Motor neuron (in vitro differentiated cells): Measurements from ENCODE around the gene PSD4. TPM values are rescaled to one million over a fixed set of nuclear protein-coding genes. Genes with fewer than 3 reads are reported as not detected.

Source experiments
- ATAC-seq, 8 experiments: fragments of 200-7000 bp; cut with Tn5 transposase; replicated peaks in 6 of 8; 2 replicates each; pipeline ENCODE4 v1.8.0; 2021; ENCODE audit warnings: mild to moderate bottlenecking in 8 of 8, moderate library complexity in 8 of 8
- H3K27ac ChIP-seq, 2 donors: fragments of 250-450 bp; sonication (Bioruptor Pico); 2 replicates each; pipeline ENCODE4 v1.9.0; 2021; ENCODE audit warnings: antibody characterized with exemption in 2 of 2, mild to moderate bottlenecking in 2 of 2, moderate library complexity in 1 of 2
- H3K4me1 ChIP-seq, 2 donors: fragments of 250-450 bp; sonication (Bioruptor Pico); replicated peaks in 1 of 2; 2 replicates each; pipeline ENCODE4 v1.6.1; 2021; ENCODE audit warnings: antibody characterized with exemption in 2 of 2, mild to moderate bottlenecking in 2 of 2, moderate library complexity in 1 of 2
- H3K4me3 ChIP-seq, 5 donors: fragments of 250-450 bp; sonication (Bioruptor Pico); 2 replicates each; pipeline ENCODE4 v1.9.0; 2021; ENCODE audit warnings: antibody characterized with exemption in 5 of 5, mild to moderate bottlenecking in 5 of 5, moderate library complexity in 4 of 5
- WGBS, 10 experiments: fragments of 450-650 bp; shearing (Covaris generic); methylation state at CpG; one replicate each; pipeline ENCODE4 v1.0.0; 2022; 5-methylcytosine and 5-hydroxymethylcytosine counted together
- in situ Hi-C, 9 experiments: fragments of 400-800 bp; cut with MboI; loops; one replicate each; pipeline ENCODE4 v1.15.0; 2021; ENCODE audit warnings: low sequenced_read_pairs in 9 of 9, low pct_unique_long_range_greater_than_20kb in 2 of 9; ENCODE audit not compliant: unreplicated experiment in 9 of 9
- total RNA-seq, 8 experiments: library from RNA; unstranded; fragments of 300-600 nt; gene quantifications; 2 replicates each; pipeline versions ENCODE4 v1.2.3 to v1.2.4, GENCODE V29; 2022

Gene PSD4
- total RNA-seq, 8 experiments from 2014 or later, result 0.37 to 9.1 (median 1.3) TPM

DNA sequence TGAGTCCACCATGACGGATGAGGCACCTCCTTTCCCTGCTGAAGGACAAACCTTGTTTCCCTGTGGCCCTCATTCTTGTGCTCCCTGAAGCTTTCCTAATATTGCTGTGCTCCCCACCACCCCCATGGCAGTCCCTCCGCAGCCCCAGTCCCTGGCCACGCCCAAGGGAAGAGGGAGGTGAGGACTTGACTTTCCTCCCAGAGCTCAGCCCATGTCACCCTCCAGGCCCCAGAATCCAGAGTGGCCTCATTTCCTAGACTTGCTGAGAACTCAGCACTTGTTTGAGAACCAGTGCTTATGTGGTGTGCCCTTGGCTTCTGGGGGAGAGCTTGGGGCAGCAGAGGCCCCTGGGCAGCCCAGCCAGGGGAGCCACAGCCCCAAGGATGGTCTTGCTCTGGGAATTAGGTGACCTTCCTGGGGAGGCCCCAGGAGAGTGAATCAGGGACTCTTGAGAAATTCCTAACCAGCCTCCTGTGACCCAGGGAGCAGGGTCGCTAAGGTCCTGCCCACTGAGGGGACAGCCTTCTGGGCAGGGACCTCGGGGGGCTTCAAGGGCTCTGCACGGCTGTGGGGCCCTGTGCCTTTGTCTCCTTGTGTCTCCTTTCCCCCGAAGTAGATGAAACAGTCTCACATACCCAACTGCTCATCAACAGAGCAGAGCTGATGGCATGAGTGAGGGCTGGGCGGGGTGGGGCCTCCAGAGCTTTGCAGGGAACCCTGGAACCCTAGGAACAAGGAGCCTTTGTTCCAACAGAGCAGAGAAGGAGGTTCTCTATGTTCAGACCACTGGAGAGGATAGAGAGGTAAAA lies 27.9 kb downstream of the PSD4 start:
- ATAC-seq, result no peak
- no peak overlapping the region for H3K27ac ChIP-seq
- peaks cover 0 to 10% of the 10 kb centered on the region in 2 donors for H3K4me1 ChIP-seq
- WGBS, 10 experiments, result 72 to 100% (median 80%) methylated on average over 1 to 2 of the region's 8 CpGs; no CpG with 5 or more reads in 7 of the 10 experiments
- no peak overlapping the region for H3K4me3 ChIP-seq
- in situ Hi-C loops, result loop anchor here in 1 of 9 experiments (25.0 kb wide), 1 partner anchor 161 kb away; no protein-coding TSS in a partner anchor

DNA sequence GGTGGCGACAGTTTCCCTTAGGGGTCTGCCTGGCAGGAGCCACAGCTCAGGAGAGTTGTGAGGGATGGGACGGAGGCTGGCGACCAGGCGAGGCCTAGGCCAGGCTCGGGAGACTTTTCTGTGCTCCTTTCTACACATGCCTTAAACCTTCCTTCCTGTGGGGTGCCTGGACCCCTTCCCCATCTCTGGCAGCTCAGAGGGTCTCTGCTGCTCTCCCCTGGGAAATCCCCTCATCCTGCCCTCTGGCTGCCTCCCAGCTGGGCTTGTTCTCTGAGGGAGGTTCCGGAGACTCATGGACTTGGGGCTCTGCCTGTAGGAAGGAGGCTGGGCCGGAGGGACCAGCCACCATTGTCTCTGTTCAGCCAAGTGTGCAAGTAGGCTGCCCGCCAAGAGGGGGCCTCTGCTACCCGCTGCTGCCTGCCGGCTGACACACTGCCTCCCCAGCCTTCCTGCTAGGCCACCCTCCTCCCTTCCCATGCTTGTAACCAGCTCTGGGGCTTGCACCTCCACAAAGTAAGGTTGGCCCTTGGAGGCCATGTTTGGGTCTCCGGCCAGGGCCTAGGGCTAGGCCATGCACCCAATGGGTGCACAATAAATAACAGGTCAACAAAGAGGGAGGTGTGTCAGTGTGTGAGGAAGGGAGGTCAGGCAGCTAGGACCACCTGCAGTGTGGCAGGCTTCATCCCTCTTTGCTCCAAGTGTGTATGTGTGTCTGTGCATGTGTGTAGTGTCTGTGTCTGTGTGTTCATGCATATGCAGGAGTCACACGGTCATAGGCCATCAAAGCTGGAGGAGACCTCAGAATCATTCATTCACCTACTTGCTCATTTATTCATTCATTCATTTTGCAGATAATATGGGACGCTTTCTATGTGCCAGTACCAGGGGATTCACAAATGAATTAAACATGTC lies 28.8 kb downstream of the PSD4 start:
- Histone ChIP-seq H3K27ac (no peak overlapping the region), H3K4me3 (no peak overlapping the region), H3K4me1 (peaks cover 0 to 10% of the 10 kb centered on the region in 2 donors)
- ATAC-seq, result peak in 4 of 8 experiments; percentile 15 to 48 (median 31)
- 53 to 100% (median 83%) methylated on average over 1 to 6 of the region's 13 CpGs; no CpG with 5 or more reads in 4 of the 10 experiments for WGBS, 10 experiments
- in situ Hi-C loops, result loop anchor here in 1 of 9 experiments (25.0 kb wide), 1 partner anchor 160 kb away; no protein-coding TSS in a partner anchor

DNA sequence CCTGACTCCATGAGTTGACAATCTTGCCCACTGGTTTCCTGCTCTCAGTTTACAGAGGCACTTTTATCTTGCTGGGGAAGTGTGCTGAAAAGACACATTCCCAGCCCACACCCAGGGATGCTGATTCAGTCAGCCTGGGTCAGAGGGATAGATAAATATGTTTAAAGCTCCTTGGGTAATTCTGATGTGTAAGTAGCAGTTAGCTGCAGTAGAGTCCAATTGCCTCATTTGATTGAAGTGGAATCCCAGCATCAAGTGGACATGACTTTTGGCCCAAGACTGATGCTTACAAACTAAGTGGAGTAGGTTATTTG lies 29.4 kb downstream of the PSD4 start:
- Histone ChIP-seq H3K27ac (no peak overlapping the region), H3K4me1 (peaks cover 0 to 10% of the 10 kb centered on the region in 2 donors), H3K4me3 (no peak overlapping the region)
- ATAC-seq, result no peak
- in situ Hi-C loops, result loop anchor here in 1 of 9 experiments (25.0 kb wide), 1 partner anchor 159 kb away; no protein-coding TSS in a partner anchor

DNA sequence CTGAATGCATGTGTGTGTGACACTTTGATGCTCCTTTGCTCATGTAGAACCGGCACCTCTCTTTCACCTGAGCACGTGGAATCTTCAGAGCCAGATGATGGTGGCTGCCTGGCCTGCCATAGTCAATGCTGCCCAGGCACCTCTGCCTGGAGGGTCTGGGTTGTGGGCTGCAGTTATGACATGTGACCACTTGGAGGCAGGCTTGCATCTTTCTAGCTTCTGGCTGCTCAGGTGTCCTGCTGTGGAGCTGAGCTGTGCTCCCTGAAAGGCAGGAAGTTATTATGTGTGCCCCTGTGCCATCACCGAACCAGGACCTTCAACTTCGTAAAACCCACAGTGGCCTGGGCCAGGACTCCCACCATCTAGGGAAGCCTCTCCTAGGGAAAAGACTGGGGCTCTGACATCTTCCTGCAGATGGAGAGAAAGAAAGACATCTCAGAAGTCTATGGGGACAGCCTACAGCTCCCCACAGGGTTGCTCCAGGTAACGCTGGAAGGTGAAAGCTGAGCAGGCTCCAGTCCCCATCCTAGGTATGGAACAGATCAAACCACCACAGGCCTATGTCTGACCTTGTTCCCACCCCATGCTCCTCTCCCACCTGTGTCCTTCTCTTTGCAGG lies 30.2 kb downstream of the PSD4 start:
- ATAC-seq, result peak; percentile 22 to 75 (median 64)
- WGBS, 10 experiments, result 0 to 80% (median 19%) methylated on average over 1 to 3 of the region's 5 CpGs; no CpG with 5 or more reads in 3 of the 10 experiments
- in situ Hi-C loops, result loop anchor here in 1 of 9 experiments (25.0 kb wide), 1 partner anchor 158 kb away; no protein-coding TSS in a partner anchor
- no peak overlapping the region for H3K27ac ChIP-seq
- no peak overlapping the region for H3K4me3 ChIP-seq
- peaks cover 0 to 7% of the 10 kb centered on the region in 2 donors for H3K4me1 ChIP-seq

DNA sequence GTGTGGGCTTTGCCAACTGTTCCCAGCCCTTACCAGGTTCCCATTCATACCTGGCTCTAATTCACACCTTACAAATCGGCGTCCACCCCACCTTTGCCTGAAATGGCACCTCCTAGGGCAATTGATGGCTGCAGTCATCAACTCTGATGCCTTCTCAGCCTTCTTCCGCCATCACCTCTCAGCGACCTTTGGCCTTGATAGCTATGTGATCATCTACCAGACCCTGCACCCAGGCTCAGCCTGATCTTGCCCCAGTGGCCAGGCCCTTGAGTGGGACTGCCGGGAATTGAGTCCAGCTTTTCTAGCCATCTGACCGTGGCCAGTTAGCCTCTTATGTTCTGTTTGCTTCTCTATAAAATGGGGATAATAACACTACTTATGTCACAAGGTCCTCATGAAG lies 32.5 kb downstream of the PSD4 start:
- 56 to 100% (median 80%) methylated on average over 1 to 6 of the region's 6 CpGs; no CpG with 5 or more reads in 5 of the 10 experiments for WGBS, 10 experiments
- in situ Hi-C loops, result loop anchor here in 1 of 9 experiments (25.0 kb wide), 1 partner anchor 156 kb away; no protein-coding TSS in a partner anchor

DNA sequence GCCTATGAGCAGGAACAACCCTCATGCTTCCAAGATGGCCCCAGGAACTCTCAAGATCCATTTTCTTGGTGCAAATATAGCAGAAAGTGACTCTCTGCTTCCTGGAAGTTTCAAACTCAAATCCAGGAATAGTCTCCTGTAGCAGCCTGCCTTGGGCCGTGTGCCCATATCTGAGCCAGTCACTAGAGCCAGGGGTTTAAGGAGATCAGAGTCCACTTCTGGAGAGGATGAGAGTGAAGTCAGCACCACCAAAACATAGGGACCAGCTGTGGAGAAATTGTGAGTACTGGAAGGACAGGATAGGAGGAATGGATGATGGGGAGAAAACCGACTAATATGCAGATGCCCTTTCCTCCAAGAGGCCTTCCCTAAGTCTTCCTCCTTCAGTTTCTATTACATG lies 33.2 kb downstream of the PSD4 start:
- H3K4me1 ChIP-seq, result peaks cover 6 to 14% of the 10 kb centered on the region in 2 donors
- in situ Hi-C loops, result loop anchor here in 1 of 9 experiments (25.0 kb wide), 1 partner anchor 155 kb away; no protein-coding TSS in a partner anchor

More for the DNA sequence above, 32.5 kb downstream of the PSD4 start:
- Histone ChIP-seq H3K27ac (no peak overlapping the region), H3K4me3 (no peak overlapping the region), H3K4me1 (peaks cover 0 to 7% of the 10 kb centered on the region in 2 donors)
- ATAC-seq, result no peak

DNA sequence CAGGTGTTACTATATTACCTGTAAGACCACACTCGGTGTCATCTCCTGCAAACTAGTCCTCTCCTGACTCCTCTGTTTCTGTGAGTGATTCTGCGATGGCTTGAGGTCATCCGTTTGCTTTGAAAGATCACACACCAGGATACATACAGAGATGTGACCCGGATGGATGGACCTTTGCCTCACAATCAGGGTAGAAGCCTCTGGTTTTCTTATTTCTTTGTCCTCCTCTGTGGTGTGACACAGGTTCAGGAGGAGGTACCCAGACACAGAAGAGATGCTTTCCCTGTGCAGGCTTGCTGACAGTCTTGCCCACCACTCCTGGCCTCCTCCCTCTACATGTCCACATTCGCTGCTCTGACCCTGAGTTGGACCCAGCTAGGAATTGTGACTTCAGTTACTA lies 34.6 kb downstream of the PSD4 start:
- peaks cover 18% of the 10 kb centered on the region in 2 donors for H3K4me1 ChIP-seq
- in situ Hi-C loops, result loop anchor here in 1 of 9 experiments (25.0 kb wide), 1 partner anchor 154 kb away; no protein-coding TSS in a partner anchor
- no peak overlapping the region for H3K27ac ChIP-seq
- H3K4me3 ChIP-seq, result no peak overlapping the region
- WGBS, 10 experiments, result 83 to 100% (median 88%) methylated on average over 1 to 4 of the region's 5 CpGs; no CpG with 5 or more reads in 3 of the 10 experiments
- no peak for ATAC-seq

More for the DNA sequence above, 33.2 kb downstream of the PSD4 start:
- Histone ChIP-seq H3K4me3 (no peak overlapping the region), H3K27ac (no peak overlapping the region)
- no peak for ATAC-seq
- 50 to 100% (median 92%) methylated on average over 1 to 2 of the region's 2 CpGs; no CpG with 5 or more reads in 4 of the 10 experiments for WGBS, 10 experiments

DNA sequence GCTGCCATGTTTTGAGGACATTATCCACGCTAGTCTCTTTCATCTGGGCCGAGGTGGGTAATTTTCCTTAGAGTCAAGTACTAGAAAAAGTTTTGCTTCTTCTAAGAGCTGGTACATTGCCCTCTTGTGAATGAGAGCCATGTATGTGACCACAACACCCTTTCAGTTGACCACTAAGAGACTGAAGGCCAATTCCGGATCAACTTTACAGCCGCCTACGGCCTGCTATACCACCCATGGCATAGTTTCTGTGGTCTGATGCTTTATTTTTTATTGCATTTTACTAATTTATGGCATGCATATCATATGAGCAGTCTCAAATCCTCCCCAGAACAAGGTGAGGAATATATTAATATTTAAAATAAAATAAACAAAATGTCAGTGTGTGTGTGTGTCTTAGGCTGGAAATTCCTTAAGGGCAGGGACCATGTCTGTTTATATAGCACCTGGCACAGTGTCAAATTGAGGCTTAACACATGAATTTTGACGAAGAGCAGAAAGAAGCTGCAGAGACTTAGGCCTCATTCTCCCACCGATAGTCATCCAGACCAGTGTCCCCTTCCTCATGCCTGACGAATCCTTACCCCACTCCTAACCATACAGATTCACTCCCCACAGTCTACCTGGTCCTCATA lies 35.4 kb downstream of the PSD4 start:
- WGBS, 10 experiments, result 47 to 95% (median 86%) methylated on average over 3 to 7 of the region's 8 CpGs; no CpG with 5 or more reads in 2 of the 10 experiments
- peak in 1 of 8 experiments; percentile 78 for ATAC-seq
- in situ Hi-C loops, result loop anchor here in 1 of 9 experiments (25.0 kb wide), 1 partner anchor 153 kb away; no protein-coding TSS in a partner anchor

DNA sequence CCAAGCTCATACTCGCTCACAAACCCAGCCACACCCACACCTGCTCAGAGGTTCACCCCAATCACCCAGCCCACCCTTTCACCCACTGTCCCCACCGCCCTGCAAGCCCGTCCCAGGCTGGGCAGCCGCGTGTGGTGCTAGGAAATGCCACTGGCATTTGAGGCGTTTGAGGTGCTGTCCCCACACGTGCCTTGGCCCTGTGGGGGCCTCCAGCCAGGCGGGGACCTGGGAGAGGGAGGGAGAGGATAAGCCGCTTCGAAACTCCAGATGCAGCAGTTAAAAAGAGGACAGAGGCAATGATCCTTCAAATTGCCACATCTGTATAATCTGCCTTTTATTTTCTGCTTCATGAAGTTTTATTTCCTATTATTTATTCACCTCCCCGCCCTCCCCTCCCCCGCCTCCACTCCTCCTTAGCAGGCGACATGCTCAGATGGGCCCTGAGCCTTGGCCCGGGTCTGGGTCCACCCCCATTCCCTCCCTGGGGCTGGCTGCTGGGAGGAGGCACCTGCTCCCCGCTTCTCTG lies 35.9 kb downstream of the PSD4 start:
- in situ Hi-C loops, result loop anchor here in 1 of 9 experiments (25.0 kb wide), 1 partner anchor 153 kb away; no protein-coding TSS in a partner anchor
- Histone ChIP-seq H3K4me3 (no peak overlapping the region), H3K27ac (no peak overlapping the region), H3K4me1 (peaks cover 25 to 28% of the 10 kb centered on the region in 2 donors)
- 88 to 100% methylated on average over 1 to 4 of the region's 15 CpGs; no CpG with 5 or more reads in 8 of the 10 experiments for WGBS, 10 experiments
- peak in 1 of 8 experiments; percentile 1 for ATAC-seq

More for the DNA sequence above, 35.4 kb downstream of the PSD4 start:
- H3K4me3 ChIP-seq, result no peak overlapping the region
- peaks cover 23 to 25% of the 10 kb centered on the region in 2 donors for H3K4me1 ChIP-seq
- H3K27ac ChIP-seq, result no peak overlapping the region

DNA sequence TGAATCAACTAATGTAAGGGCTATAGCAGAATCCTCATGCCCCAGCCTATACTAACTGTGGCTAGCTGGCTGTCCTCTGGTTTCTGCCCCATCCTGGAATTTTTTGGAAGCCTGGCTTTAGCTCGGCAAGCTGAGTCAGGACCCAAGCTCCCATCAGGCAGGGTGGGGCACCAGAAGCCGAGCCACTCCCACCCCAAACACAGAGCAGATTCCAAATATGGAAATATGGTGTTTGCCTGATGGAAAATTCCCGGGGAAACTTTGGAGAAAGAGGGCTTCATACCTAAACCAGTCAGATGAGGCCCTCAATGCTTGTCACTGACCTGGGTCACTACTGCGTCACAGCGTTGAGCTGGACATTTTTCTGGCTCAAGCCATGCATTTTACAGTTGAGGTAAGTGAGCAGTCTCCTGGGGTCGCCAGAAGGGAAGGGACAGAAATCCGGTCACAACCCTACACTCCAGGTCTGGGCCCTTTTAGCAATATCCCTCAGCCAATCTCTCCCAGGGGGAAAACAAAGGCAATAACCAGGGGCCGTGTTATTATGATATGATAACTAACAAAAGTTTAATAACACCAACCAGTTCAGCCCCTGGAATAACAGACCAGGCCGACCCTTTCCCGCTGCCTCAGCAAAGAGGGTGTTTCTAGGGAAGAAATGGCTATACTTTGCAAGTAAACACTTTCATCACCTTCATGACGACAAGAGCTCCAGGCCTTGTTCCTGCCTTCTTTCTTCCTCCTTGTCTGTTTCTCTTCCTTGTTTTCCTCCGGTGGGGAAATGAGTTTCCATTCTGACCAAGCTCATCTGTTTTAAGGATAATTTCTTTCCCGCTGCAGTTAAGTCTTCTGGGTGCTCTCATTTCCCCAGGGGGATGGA lies 37.7 kb downstream of the PSD4 start:
- in situ Hi-C loops, result loop anchor here in 1 of 9 experiments (25.0 kb wide), 1 partner anchor 151 kb away; no protein-coding TSS in a partner anchor
- no peak overlapping the region for H3K4me3 ChIP-seq
- 30 to 92% (median 83%) methylated on average over 1 to 9 of the region's 13 CpGs for WGBS, 10 experiments
- peaks cover 25 to 28% of the 10 kb centered on the region in 2 donors for H3K4me1 ChIP-seq
- H3K27ac ChIP-seq, result no peak overlapping the region
- peak in 3 of 8 experiments; percentile 65 to 84 (median 72) for ATAC-seq
